ENCODE measurements around the gene TTYH3.

TTYH3 gene

GRCh38 chr7:2643386-2644219 lies 11.8 kb downstream of the TTYH3 start:
- in situ Hi-C loops (cut with HindIII; ENCODE audit: low pct_ligation_motif_present, low pct_unique_long_range_greater_than_20kb, low sequenced_read_pairs): no loop called here
- peak; percentile 43 for DNase-seq

- in situ Hi-C loops (cut with HindIII; ENCODE audit: low pct_ligation_motif_present, low pct_unique_long_range_greater_than_20kb, low sequenced_read_pairs): no loop called here
- DNase-seq: no peak
These were observed 12.4 kb downstream of the TTYH3 start for GRCh38 chr7:2644220-2644561.

GRCh38 chr7:2644562-2645273 lies 12.9 kb downstream of the TTYH3 start:
- in situ Hi-C loops (cut with HindIII; ENCODE audit: low pct_ligation_motif_present, low pct_unique_long_range_greater_than_20kb, low sequenced_read_pairs): no loop called here
- no peak for DNase-seq

GRCh38 chr7:2645274-2645868 lies 13.6 kb downstream of the TTYH3 start:
- in situ Hi-C loops (cut with HindIII; ENCODE audit: low pct_ligation_motif_present, low pct_unique_long_range_greater_than_20kb, low sequenced_read_pairs): no loop called here
- DNase-seq: no peak

- in situ Hi-C loops (cut with HindIII; ENCODE audit: low pct_ligation_motif_present, low pct_unique_long_range_greater_than_20kb, low sequenced_read_pairs): no loop called here
- DNase-seq: no peak
These were observed 14.5 kb downstream of the TTYH3 start for GRCh38 chr7:2646336-2646679.

- DNase-seq: no peak
- in situ Hi-C loops (cut with HindIII; ENCODE audit: low pct_ligation_motif_present, low pct_unique_long_range_greater_than_20kb, low sequenced_read_pairs): no loop called here
These were observed 15.1 kb downstream of the TTYH3 start for GRCh38 chr7:2646680-2647571.

GRCh38 chr7:2647594-2648172 lies 15.9 kb downstream of the TTYH3 start:
- in situ Hi-C loops (cut with HindIII; ENCODE audit: low pct_ligation_motif_present, low pct_unique_long_range_greater_than_20kb, low sequenced_read_pairs): no loop called here
- no peak for DNase-seq

GRCh38 chr7:2649139-2649838 lies 17.5 kb downstream of the TTYH3 start:
- in situ Hi-C loops (cut with HindIII; ENCODE audit: low pct_ligation_motif_present, low pct_unique_long_range_greater_than_20kb, low sequenced_read_pairs): no loop called here
- no peak for DNase-seq

GRCh38 chr7:2649991-2650390 lies 18.2 kb downstream of the TTYH3 start:
- in situ Hi-C loops (cut with HindIII; ENCODE audit: low pct_ligation_motif_present, low pct_unique_long_range_greater_than_20kb, low sequenced_read_pairs): no loop called here
- DNase-seq: no peak

- in situ Hi-C loops (cut with HindIII; ENCODE audit: low pct_ligation_motif_present, low pct_unique_long_range_greater_than_20kb, low sequenced_read_pairs): no loop called here
- no peak for DNase-seq
These were observed 18.7 kb downstream of the TTYH3 start for GRCh38 chr7:2650451-2650850.

GRCh38 chr7:2651336-2651735 lies 19.6 kb downstream of the TTYH3 start:
- no peak for DNase-seq
- in situ Hi-C loops (cut with HindIII; ENCODE audit: low pct_ligation_motif_present, low pct_unique_long_range_greater_than_20kb, low sequenced_read_pairs): no loop called here

GRCh38 chr7:2651847-2652735 lies 20.3 kb downstream of the TTYH3 start:
- in situ Hi-C loops (cut with HindIII; ENCODE audit: low pct_ligation_motif_present, low pct_unique_long_range_greater_than_20kb, low sequenced_read_pairs): no loop called here
- DNase-seq: no peak

GRCh38 chr7:2652736-2653060 lies 20.9 kb downstream of the TTYH3 start:
- DNase-seq: no peak
- in situ Hi-C loops (cut with HindIII; ENCODE audit: low pct_ligation_motif_present, low pct_unique_long_range_greater_than_20kb, low sequenced_read_pairs): no loop called here

- DNase-seq: no peak
- in situ Hi-C loops (cut with HindIII; ENCODE audit: low pct_ligation_motif_present, low pct_unique_long_range_greater_than_20kb, low sequenced_read_pairs): no loop called here
These were observed 22.3 kb downstream of the TTYH3 start for GRCh38 chr7:2654059-2654458.

- in situ Hi-C loops (cut with HindIII; ENCODE audit: low pct_ligation_motif_present, low pct_unique_long_range_greater_than_20kb, low sequenced_read_pairs): no loop called here
- no peak for DNase-seq
These were observed 24.3 kb downstream of the TTYH3 start for GRCh38 chr7:2655870-2656614.

GRCh38 chr7:2657208-2657607 lies 25.4 kb downstream of the TTYH3 start:
- in situ Hi-C loops (cut with HindIII; ENCODE audit: low pct_ligation_motif_present, low pct_unique_long_range_greater_than_20kb, low sequenced_read_pairs): no loop called here
- no peak for DNase-seq

All from ACHN (cell line).